Measurements from ENCODE around the gene METTL16.
"Not testable (repeated sequence)": the region's sequence is repeated elsewhere in the genome, so short reads cannot be mapped to it uniquely, and the experiment has no call there.

The METTL16 gene

GRCh38 chr17:2502871-2503580 lies 8.7 kb downstream of the METTL16 start:
- DNase-seq (ENCODE audit: low read depth), result no peak

- no peak for DNase-seq (ENCODE audit: low read depth)
Measured at GRCh38 chr17:2500446-2500845, 11.2 kb downstream of the METTL16 start.

DNA sequence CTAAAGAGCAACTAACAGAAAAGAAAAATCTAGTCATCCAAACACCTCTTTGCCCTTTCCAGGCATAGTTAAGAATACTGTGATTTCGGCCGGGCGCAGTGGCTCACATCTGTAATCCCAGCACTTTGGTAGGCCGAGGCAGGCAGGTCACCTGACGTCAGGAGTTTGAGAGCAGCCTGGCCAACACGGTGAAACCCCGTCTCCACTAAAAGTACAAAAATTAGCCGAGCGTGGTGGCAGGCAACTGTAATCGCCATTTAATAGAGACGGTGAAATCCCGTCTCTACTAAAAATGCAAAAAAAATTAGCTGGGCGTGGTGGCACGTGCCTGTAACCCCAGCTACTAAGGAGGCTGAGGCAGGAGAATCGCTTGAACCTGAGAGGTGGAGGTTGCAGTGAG lies 22.4 kb downstream of the METTL16 start:
- DNase-seq (ENCODE audit: low read depth), result not testable (repeated sequence)

GRCh38 chr17:2487306-2487705 lies 24.4 kb downstream of the METTL16 start:
- no peak for DNase-seq (ENCODE audit: low read depth)

GRCh38 chr17:2486709-2487108 lies 25.0 kb downstream of the METTL16 start:
- not testable (repeated sequence) for DNase-seq (ENCODE audit: low read depth)

DNA sequence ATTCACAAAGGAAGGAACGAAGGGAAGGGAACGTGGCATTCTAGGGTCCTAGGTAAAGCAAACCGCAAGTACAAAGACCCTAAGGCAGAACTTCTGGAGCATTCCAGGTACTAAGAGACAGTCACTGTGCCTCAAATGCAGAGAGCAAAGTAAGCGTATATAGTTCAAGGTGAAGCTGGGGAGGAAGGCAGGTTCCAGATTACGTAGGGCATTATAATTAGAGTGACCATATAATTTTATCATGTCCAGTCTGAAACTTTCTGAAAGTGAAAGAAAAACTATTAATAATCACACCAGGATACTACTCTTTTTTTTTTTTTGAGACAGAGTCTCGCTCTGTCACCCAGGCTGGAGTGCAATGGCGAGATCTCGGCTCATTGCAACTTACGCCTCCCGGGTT lies 25.7 kb downstream of the METTL16 start:
- DNase-seq (ENCODE audit: low read depth), result no peak

DNA sequence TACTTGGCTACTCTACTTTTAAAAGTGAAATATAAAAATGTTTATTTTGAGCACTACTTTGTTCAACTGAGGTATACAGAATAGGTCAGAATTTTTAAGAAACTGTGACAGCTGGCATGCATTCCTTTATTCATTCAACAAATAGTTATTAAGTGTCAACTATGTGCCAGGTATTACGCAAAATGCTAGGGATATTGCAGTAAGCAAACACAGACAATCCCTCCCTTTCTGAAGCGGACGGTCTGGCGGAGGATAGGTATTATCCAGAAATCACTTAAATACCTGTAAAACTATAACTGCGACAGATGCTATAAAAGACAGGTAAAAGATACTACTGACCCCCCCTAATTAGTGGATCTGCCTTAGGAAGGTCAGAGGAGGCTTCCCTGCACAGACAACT lies 26.1 kb downstream of the METTL16 start:
- DNase-seq (ENCODE audit: low read depth), result no peak

- no peak for DNase-seq (ENCODE audit: low read depth)
Measured at GRCh38 chr17:2484876-2485275, 26.8 kb downstream of the METTL16 start.

DNA sequence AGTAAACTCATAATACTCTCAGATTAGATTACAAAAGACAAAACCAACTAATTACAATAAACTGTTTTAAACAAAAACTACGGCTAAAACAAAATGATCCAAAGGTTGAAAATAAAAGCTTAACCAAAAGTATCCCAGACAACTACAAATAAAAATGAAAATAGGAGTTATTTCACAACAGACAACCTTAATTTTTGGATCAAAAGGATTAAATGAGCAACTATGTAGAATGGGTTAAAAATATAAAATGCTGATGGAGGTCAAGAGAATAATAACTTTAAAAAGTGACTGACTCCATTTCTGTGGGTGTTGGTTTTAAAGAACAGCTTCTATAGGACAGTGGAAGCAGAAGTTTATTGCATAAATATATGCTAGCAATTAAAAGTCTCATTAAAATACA lies 28.6 kb downstream of the METTL16 start:
- DNase-seq (ENCODE audit: low read depth), result no peak

DNA sequence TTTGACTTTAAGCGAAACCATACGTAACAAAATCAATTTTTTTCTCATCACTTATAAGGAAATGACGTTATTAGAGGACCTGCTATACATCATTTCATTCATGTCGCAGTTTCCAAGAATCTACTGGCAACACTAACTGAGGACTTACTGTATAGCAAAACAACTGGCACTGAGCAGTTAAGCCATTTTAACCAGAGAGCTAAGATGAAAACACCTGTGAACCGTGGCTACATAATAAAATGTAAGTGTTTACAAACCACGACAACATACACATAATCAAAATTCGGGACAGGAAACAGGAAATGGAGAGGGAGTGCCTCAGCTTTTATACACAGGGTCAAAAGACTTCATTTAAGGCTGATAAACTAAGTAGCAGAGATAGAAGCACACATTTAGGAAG lies 29.5 kb downstream of the METTL16 start:
- no peak for DNase-seq (ENCODE audit: low read depth)

GRCh38 chr17:2481760-2482159 lies 29.9 kb downstream of the METTL16 start:
- no peak for DNase-seq (ENCODE audit: low read depth)

- no peak for DNase-seq (ENCODE audit: low read depth)
Measured at GRCh38 chr17:2478458-2478857, 33.2 kb downstream of the METTL16 start.

- no peak for DNase-seq (ENCODE audit: low read depth)
Measured at GRCh38 chr17:2475056-2475455, 36.6 kb downstream of the METTL16 start.

DNA sequence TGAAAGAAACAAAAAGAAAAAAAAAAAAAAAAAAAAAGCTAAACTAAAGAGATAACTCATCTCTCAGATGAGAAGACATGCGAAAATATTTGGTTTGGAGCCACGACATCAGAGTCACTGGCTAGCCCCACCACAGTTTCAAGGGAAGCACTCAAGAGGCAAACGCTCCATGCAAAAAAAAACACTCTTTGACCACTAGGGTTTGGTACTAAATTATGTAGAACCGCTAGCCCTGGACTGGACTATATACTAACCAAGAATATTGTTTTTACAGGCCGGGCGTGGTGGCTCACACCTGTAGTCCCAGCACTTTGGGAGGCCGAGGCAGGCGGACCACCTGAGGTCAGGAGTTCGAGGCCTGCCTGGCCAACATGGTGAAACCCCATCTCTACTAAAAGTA lies 37.3 kb downstream of the METTL16 start:
- DNase-seq (ENCODE audit: low read depth), result no peak

DNA sequence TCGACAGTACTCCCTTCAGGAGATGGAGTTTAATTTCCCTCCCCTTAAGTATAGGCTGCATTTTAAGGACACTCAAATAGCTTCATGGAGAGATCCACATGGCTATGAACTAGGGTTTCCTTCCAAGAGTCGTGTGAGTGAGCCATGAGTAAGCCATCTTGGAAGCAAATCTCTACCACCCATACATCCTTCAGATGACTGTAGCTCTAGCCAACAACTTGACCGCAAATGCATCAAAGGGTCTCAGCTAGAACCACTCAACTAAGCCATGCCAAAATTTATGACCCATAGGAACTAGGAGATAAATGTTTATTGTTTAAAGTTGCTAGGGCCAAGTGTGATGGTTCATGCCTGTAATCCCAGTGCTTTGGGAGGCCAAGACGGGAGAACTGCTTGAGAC lies 43.4 kb downstream of the METTL16 start:
- no peak for DNase-seq (ENCODE audit: low read depth)

- no peak for DNase-seq (ENCODE audit: low read depth)
Measured at GRCh38 chr17:2466931-2467330, 44.8 kb downstream of the METTL16 start.

DNA sequence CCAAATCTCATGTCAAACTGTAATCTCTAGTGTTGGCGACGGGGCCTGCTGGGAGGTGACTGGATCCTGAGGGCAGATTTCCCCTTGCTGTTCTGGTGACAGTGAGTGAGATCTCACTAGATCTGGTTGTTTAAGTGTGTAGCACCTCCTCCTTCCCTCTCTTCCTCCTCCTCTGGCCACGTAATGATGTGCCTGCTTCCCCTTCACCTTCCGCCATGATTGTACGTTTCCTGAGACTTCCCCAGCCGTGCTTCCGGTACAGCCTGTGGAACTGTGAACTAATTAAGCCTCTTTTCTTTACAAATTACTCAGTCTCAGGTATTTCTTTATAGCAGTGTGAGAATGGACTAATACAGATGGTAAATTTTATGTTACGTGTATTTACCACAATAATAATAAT lies 49.2 kb downstream of the METTL16 start:
- DNase-seq (ENCODE audit: low read depth), result no peak

DNA sequence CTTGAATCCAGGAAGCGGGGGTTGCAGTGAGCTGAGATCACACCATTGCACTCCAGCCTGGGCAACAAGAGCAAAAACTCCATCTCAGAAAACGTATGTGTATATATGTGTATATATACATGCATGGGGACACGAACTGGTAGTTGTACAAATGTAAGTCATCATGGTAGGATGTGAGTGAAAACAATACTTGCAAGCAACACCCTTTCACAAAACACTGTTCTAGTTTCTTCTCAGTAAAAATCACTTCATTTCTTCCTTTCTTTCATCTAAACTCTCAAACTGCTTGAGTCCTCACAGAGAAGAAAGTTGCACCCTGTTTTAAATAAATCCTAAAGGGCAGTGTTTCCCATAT lies 51.8 kb downstream of the METTL16 start:
- DNase-seq (ENCODE audit: low read depth), result no peak

DNA sequence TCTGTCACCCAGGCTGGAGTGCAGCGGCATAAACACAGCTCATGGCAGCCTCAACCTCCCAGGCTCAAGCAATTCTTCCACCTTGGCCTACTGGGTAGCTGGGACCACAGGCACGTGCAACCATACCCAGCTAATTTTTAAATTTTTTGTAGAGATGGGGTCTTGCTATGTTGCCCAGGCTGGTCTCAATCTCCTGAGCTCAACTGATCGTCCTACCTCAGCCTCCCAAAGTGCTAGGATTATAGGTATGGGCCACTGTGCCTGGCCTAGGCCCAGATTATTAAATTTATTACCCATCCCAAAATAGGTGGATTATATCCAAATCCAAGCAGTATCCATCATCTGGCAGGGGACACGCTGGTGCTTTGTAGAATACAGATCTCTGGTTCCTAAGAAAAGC lies 53.8 kb downstream of the METTL16 start:
- DNase-seq (ENCODE audit: low read depth), result no peak

GRCh38 chr17:2456475-2456874 lies 55.2 kb downstream of the METTL16 start:
- no peak for DNase-seq (ENCODE audit: low read depth)

GRCh38 chr17:2455956-2456355 lies 55.7 kb downstream of the METTL16 start:
- no peak for DNase-seq (ENCODE audit: low read depth)

DNA sequence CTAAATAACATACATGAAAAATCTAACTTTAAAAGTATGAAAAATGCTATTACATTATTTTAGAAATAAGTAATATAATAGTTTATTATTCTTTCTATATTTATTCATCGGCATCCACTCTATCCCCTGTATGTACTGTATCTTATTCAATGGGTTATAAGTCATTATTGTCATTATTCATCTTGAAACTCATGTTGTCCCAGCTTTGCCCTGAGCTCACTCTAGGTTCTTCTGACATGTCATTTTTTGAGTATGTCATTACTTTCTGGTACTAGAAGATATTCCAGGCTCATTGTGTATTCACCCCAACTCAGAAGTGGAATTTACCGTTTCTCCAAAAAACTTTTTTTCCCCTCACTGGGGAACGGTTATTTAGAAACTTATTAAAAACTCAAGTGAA lies 57.8 kb downstream of the METTL16 start:
- no peak for DNase-seq (ENCODE audit: low read depth)

- DNase-seq (ENCODE audit: low read depth), result no peak
Measured at GRCh38 chr17:2453325-2453724, 58.4 kb downstream of the METTL16 start.

DNA sequence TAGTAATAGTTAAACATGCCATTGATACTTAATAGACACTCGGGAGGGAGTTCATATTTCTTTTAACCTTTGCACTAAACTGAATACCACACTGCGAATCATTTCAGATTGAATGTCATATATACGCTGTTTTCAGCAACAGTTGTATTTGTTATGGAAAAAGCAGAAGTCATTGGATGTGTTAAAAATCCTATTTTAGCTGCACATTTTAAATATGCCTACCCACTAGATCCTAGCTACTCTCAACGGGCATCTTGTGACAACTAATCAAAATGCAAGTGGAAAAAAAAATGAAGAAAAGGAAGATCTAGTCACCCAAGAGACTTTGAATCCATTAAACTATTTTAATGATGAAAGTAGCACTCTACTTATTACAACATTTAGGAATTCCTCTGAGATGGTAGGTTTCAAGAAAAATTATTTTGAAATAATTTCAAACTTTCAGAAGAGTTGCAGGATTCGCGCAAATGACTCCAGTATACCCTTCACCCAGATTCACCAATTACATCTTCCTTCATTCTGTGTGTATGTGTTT lies 59.4 kb downstream of the METTL16 start:
- no peak for DNase-seq (ENCODE audit: low read depth)
